Measurements from ENCODE around the gene ZC3H14.
"Not testable (repeated sequence)": the region's sequence is repeated elsewhere in the genome, so short reads cannot be mapped to it uniquely, and the experiment has no call there.

Gene ZC3H14, protein sequence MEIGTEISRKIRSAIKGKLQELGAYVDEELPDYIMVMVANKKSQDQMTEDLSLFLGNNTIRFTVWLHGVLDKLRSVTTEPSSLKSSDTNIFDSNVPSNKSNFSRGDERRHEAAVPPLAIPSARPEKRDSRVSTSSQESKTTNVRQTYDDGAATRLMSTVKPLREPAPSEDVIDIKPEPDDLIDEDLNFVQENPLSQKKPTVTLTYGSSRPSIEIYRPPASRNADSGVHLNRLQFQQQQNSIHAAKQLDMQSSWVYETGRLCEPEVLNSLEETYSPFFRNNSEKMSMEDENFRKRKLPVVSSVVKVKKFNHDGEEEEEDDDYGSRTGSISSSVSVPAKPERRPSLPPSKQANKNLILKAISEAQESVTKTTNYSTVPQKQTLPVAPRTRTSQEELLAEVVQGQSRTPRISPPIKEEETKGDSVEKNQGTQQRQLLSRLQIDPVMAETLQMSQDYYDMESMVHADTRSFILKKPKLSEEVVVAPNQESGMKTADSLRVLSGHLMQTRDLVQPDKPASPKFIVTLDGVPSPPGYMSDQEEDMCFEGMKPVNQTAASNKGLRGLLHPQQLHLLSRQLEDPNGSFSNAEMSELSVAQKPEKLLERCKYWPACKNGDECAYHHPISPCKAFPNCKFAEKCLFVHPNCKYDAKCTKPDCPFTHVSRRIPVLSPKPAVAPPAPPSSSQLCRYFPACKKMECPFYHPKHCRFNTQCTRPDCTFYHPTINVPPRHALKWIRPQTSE

DNA sequence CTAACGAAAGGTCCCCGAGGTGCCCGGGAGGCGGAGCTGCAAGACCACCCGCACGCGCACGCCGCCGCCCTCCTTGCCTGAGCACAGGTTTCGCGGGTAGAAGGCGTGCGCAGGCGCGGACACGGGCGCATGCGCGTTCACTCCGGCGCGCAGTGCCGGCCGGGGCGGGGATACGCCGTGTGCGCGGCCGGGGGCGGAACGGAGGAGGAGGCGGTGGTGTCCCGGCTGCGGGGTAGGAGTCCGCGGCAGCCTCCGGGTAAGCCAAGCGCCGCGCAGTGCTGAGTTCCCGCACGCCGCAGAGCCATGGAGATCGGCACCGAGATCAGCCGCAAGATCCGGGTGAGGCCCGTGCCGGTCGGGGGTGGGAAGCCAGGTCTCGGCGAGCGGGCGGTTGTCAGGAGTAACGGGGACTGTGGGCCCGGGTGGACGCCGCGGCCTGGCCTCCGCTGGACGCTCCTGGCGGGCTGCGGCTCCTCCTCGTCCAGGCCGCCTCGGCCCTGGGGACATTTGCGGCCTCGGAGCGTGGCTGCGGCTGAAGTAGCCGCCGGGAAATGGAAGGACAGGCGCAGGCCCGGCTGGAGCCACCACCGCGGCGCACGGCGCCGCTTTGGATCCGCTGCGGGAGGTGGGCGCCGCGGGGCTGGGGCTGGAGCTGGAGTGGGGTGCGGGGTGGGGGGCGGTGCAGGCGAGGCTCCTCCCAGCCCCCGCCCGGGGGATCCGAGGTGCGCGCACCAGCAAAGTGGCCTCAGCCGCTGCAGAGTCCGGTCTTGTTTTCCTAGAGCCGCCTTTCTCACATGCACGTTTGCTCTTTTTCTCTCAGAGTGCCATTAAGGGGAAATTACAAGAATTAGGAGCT is at the start of gene ZC3H14:
Gene ZC3H14, plus strand, starts transcription at position 207 of the 856 bp plus-strand sequence. Its CDS starts 97 bp downstream, at position 304.
- DNase-seq (ENCODE audit: low read depth in 2 of 2) = peak; percentile 74 to 77

DNA sequence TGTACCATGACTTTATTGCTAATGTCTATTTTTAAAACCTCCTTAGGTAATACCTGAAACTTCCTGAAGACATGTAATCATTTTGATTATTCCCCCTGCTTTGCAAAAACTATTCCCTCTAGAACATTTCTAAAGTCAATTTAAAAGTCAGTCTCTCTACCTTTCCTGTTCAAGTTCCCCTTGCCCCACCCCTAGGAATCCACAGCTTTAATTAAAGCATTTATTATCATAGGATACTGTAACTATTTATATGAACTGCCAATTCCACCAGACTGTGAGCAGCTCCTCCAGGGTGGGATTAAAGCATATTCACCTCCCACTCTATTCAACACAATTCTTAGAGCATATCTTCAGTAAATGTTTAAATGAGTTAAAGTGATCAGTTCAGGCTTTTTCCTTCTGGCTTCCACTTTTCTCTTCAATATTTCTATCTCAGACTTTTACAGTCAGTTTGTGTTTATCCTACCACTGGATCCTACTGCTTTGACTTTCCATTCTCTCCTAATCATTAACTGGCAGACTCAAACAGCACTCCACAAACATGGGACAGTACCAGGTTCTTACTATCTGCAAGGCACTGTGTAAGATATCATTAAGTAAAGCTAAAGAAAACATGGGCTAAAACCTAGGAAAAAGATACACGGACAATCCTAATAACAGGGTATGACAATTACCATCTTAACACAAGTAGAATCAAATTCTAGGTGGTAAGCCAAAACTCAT is 47.2 kb upstream of the ZC3H14 start:
- no peak for DNase-seq (ENCODE audit: low read depth in 2 of 2)

DNA sequence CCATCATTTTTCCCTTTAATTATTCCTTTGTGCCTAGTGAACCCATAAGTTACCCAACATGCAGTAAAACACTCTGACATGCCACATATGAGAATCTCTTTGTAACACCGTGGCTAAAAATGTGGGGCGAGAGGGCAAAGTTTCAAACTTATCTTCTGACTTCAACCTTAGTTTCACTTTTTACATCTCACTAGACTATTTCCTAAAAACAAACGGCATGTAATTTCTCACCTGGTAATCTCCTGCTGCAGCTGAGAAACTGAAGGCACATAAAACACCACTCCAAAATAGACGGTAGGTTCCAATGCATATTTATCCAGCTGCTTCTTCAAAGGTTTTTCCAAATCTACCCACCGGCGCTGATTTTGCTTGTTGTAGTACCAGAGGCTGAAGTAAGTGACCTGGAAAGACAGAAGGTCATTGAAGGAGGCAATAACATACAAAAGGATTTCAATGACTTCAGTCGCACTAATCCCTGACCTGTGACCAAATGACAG is 45.9 kb upstream of the ZC3H14 start:
- DNase-seq (ENCODE audit: low read depth in 2 of 2) = no peak

DNA sequence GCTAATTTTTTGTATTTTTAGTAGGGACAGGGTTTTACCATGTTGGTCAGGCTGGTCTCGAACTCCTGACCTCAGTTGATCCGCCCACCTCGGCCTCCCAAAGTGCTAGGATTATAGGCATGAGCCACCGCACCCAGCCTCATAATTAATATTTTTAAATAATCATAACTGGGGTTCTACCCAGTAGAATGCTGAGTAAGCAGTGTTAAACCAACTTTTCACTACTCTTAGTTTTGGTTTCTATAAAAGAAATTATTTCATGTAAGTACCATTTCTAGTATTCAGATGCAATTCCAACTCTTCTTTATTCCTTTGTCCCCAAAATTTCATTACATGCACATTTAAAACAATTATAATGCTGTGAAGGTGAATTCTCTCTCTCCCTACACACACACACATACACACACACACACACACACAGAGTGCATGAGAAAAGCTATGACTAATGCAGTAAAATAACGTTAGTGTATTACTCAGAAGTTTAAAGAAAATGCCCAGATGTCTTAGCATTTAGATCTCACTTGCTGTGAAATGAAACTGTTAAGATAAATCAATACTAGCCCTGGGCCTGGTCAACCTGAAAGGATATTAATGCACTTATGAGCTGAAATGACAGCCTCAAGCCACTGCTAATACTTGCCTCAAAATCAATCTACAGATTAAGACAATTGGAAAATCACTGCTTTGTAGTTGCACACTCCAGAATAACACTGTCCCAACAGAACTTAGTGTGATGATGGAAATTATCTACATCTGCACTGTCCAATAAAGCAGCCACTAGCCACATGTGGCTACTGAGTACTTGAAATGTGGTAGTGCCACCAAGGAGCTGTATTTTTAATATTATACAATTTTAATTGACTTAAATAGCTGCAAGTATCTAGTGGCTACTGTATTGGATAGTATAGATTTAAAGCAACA is 44.0 kb upstream of the ZC3H14 start:
- no peak for DNase-seq (ENCODE audit: low read depth in 2 of 2)

DNA sequence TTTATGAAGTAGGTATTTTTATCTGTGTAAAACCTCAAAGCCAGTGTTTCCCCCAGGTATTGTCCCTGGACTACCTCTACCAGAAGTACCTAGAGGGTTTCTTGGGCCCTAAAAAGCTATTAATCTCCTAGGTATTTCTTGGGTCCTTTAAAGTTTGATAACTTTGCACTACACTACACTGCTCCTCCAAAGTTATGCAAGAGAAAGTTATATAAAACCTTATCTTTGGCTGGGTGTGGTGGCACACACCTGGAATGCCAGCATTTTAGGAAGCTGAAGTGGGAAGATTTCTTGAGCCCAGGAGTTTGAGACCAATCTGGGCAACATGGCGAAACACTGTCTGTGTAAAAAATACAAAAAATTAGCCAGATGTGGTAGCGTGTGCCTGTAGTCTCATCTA is 42.9 kb upstream of the ZC3H14 start:
- DNase-seq (ENCODE audit: low read depth in 2 of 2) = no peak

DNA sequence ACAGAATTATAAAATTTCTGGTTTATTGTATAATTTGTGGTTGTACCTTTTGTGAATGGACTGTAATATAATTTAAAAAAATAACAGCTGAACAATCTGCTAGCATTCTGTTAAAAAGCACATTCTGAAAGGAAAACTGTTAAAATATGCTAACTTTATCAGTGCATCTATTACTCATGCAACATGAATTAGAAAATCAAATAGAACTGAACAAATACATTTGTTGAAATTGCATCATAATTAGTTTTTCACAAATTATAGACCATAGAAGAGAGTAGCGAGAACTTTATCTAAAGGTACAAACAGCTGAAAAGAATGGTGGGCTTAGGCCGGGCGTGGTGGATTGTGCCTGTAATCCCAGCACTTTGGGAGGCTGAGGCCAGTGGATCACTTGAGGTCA is 41.0 kb upstream of the ZC3H14 start:
- DNase-seq (ENCODE audit: low read depth in 2 of 2) = no peak

DNA sequence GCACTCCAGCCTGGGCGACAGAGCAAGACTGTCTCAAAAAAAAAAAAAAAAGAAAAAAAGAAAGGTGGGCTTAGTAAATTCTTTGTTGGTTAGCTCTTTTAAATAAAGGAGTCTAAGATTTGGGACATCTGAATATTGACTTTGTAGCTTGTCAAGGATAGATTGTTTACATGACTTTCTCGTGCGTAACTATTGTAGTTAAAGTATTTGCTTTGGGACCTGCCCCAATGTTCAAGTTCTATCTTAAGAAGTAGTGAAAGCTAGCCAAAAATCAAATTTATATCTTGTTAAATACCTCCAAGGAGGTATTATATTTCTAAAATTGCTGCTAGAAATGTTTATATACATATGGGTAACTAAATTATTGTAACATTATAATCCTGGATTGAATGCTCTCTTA is 40.4 kb upstream of the ZC3H14 start:
- no peak for DNase-seq (ENCODE audit: low read depth in 2 of 2)

DNA sequence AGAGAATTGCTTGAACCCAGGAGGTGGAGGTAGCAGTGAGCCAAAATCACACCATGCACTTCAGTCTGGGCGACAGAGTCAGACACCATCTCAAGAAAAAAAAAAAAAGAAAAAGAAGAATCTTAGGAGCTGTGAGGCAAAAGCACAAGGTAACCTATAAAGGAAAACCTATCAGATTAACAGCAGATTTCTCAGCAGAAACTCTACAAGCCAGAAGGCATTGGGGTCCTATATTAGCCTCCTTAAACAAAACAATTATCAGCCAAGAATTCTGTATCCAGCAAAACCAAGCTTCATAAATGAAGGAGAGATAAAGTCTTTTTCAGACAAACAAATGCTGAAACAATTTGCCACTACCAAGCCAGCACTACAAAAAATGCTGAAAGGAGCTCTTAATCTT is 32.9 kb upstream of the ZC3H14 start:
- not testable (repeated sequence) for DNase-seq (ENCODE audit: low read depth in 2 of 2)

DNA sequence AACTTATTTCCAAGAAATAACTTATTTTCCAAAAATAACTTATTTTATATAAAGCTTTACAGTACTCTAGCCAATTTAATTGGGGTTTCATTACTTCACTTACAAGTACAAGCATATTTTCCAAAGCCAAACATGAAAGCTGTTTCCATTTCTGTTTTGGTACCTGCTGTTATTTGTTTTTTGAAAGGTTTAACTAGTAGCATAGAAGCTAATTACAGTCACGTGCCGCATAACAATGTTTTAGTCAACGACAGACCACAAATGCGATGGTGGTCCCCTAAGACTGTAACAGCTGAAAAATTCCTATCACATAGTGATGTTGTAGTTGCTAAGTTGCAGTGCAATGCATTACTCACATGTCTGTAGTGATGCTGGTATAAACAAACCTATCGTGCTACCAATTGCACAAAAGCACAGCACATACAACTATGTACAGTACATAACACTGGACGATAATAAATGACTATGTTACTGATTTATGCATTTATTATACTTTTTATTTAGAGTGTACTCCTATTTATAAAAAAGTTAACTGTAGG is 29.7 kb upstream of the ZC3H14 start:
- no peak for DNase-seq (ENCODE audit: low read depth in 2 of 2)

DNA sequence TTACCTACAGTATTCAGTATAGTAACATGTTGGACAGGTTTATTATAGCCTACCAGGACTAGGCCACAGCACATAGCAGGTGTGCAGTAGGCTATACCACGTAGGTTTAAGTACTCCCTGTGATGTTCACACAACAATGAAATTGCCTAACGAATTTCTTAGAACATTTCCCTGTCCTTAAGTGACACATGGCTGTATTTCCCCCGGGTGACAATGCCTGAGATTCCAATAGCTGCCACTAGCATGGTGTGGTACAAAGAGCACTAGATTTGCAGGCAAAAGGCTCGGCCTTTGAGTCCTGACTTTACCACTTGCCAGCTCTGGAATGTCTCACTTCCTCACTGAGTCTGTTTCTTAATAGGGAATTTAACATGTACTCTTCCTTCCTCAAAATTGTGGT is 27.7 kb upstream of the ZC3H14 start:
- DNase-seq (ENCODE audit: low read depth in 2 of 2) = no peak

DNA sequence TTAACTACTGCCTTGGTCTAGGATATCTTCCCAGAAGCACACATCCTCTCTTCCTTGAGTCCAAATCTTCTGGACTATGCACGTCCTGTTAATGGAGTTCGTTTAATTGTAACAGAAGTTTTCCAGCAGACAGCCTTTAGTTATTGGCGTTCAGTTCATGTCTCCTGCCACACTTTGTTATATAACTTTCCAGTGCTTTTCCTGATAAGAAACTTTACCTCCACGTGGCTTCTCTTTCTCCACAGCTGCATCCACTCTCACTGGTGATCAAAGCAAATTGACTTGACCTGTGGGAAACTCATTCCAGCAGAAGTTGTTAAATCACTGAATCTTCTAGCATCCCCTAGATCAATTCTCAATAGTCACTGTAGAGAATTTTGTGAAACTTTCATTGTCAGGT is 27.0 kb upstream of the ZC3H14 start:
- no peak for DNase-seq (ENCODE audit: low read depth in 2 of 2)

DNA sequence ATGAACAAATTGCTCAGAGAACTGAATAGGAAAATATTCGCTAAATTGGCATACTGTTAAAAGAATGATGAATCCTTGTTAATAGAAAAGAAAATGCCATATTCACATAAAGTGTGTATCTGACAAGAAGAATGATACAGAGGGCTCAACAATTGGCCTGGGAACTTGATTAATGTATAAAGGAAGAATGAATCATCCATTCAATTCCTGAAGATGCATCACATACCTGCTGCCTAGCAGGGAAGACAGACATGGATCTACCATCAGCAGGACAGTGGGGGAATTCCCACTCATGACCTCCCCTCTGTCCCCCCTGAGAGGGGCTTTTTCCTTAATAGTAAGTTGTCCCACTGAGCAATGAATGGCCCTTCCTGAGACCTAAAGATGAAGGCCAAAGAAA is 21.5 kb upstream of the ZC3H14 start:
- DNase-seq (ENCODE audit: low read depth in 2 of 2) = no peak

DNA sequence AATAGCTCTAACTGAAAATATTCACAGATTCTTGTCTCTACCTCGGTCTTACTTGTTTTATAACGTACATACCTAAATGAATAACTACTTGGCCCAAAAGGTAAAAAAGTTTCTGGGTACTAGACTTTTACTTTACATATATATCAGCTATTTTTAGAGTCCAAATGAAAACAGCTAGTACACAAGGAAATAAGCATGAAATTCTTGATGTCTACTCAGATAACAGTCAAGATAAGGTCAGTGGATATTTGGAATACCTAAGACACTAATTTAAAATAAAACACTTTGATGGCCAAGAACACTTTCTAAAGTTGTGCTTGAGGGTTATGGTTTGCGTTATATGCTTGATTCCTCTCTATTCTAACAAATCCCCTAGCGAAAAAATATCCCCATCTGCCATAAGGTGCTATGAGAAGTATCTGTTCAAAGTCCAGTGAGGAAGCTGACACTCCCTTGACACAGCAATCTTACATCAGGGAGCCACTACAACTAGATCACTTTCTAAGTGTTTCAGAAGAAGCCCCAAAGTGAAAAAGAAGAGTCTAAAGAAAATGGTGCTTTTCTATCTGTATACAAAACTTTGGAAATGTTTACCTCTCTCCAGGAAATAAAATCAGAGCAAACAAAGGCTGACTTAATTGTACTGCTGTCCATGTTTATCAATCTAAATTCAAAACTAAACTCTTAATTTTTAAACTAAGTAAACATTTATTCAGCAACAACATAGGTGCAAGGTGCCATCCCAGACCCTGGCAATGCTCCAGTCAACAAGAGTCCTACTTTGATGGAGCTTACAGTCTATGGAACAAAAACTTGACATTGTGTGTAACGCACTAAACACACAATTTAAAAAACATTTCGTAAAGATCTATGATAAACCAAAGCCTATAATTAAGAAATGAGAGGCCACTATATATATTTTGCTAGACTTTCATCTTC is 19.7 kb upstream of the ZC3H14 start:
- DNase-seq (ENCODE audit: low read depth in 2 of 2) = no peak

DNA sequence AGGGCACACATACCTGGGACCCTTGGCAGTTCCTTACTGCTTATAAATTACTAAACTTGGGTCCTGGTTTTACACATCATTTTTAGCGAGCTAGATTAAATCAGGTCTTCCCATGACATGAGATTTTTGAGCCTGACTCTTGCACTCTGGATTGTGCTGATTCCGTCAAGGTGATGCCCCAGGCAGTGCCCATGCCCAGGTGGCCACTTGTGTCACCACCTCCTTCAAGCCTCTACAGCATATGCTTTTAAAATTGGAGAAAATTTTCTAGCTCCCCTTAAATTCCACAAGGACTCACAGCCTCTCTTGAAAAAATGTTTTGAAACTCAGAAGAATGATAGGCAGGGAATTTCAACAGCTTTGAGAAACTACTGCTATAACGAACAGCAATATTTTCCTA is 17.6 kb upstream of the ZC3H14 start:
- DNase-seq (ENCODE audit: low read depth in 2 of 2) = no peak

DNA sequence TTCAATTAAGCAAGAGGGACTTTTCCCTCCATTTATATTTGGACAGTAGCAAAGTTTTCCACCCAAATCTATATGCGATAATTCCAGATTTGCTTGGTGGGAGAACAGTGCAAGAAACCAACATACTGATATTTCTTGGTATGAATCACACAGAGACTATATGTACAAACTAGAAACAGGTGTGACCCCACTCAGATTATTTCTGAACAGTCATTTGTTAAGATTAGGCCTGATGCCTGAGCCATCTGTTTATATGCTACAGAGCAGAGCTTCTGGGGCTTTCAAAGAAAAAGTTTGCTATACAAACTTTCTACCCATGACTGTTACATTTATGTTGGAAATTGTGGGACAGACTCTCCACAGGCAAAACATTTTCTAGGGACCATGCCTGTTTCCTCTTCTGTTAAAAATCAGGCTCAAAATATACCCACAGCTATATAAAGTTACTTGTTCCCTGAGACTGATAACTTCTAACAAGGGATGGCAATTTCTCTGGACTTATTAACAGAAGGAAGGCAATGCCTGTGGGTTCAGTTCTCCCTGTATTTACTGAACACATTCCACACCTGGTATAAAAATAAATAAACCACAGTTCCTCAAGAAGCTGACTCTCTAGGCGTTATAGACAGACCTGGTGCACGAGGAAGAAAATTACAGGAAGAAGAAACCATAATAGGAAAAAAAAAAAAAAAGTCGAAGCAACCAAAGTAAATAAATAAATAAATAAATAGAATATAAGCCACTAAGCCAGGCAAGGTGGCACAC is 16.0 kb upstream of the ZC3H14 start:
- DNase-seq (ENCODE audit: low read depth in 2 of 2) = no peak

DNA sequence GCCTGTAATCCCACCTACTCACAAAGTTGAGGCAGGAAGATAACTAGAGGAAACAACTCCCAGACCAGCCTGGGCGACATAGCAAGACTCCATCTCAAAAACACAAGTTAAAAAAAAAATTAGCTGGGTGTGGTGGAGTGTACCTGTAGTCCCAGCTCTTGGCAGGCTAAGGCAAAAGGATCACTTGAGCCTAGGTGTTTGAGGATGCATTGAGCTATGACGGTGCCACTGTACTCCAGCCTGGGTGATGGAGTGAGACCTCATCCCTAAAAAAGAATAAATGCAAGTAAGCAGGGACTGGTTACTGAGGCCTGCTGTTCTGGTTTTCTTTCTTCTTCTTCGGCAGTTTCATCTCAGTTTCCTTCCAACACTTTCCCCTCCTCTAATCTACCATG is 15.5 kb upstream of the ZC3H14 start:
- DNase-seq (ENCODE audit: low read depth in 2 of 2) = no peak

DNA sequence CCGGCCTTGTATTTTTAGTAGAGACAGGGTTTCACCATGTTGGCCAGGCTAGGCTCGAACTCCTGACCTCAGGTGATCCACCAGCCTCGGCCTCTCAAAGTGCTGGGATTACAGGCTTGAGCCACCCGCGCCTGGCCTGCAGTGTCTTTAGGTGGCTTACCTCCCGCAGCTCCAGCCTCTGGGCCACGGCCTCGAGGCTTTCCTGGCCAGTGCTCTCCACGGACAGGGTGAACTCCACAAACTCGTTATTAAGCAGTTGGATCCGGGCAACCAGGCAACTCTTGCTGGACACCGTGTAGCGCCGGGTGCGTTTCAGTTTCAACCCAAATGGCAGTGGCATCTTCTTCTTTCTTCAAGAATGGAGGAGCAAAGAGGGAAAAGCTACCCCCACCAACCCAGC is 12.8 kb upstream of the ZC3H14 start:
- no peak for DNase-seq (ENCODE audit: low read depth in 2 of 2)

Data from stimulated activated CD4-positive, alpha-beta T cell treated with anti-CD3 and anti-CD28 coated beads, Interleukin-12 subunit alpha, Interleukin-12 subunit beta, amount 100 ng/mL, for 24 hours (primary cell).